Stromal cell of bone marrow (primary cell): ENCODE results near the gene HOXA13.

Experiments
- DNase-seq: peaks from one replicate; pipeline ENCODE4 v3.0.0-alpha.2; 2012; ENCODE audit warnings: low read depth

The HOXA13 gene

GRCh38 chr7:27237735-27238334 lies 37.9 kb upstream of the HOXA13 start:
- DNase-seq = peak; percentile 62

GRCh38 chr7:27235387-27236311 lies 35.8 kb upstream of the HOXA13 start:
- no peak for DNase-seq

- no peak for DNase-seq
These were observed 29.6 kb upstream of the HOXA13 start for GRCh38 chr7:27229448-27229847.

- DNase-seq = no peak
These were observed 25.4 kb upstream of the HOXA13 start for GRCh38 chr7:27224983-27225934.

GRCh38 chr7:27223941-27224575 lies 24.2 kb upstream of the HOXA13 start:
- DNase-seq = no peak

- DNase-seq = no peak
These were observed 21.4 kb upstream of the HOXA13 start for GRCh38 chr7:27221201-27221797.

GRCh38 chr7:27220440-27220955 lies 20.6 kb upstream of the HOXA13 start:
- no peak for DNase-seq

- DNase-seq = no peak
These were observed 19.9 kb upstream of the HOXA13 start for GRCh38 chr7:27219821-27220220.

GRCh38 chr7:27217951-27218350 lies 18.1 kb upstream of the HOXA13 start:
- DNase-seq = no peak

GRCh38 chr7:27215356-27215755 lies 15.5 kb upstream of the HOXA13 start:
- DNase-seq = no peak

- DNase-seq = no peak
These were observed 14.5 kb upstream of the HOXA13 start for GRCh38 chr7:27214239-27214950.

GRCh38 chr7:27213433-27214238 lies 13.7 kb upstream of the HOXA13 start:
- DNase-seq = no peak

- no peak for DNase-seq
These were observed 12.9 kb upstream of the HOXA13 start for GRCh38 chr7:27212497-27213432.

- DNase-seq = no peak
These were observed 11.9 kb upstream of the HOXA13 start for GRCh38 chr7:27211764-27212204.

GRCh38 chr7:27211084-27211446 lies 11.2 kb upstream of the HOXA13 start:
- DNase-seq = no peak

GRCh38 chr7:27210441-27211083 lies 10.7 kb upstream of the HOXA13 start:
- DNase-seq = no peak

- no peak for DNase-seq
These were observed 10.1 kb upstream of the HOXA13 start for GRCh38 chr7:27209933-27210440.

GRCh38 chr7:27208998-27209397 lies 9.1 kb upstream of the HOXA13 start:
- DNase-seq = no peak
